ENCODE results near the gene GNG7.
"Not testable (repeated sequence)": the region's sequence is repeated elsewhere in the genome, so short reads cannot be mapped to it uniquely, and the experiment has no call there.

Gene GNG7

GRCh38 chr19:2616741-2617392, 85.6 kb downstream of the GNG7 start:
- no peak for DNase-seq

GRCh38 chr19:2615782-2616181, 86.7 kb downstream of the GNG7 start:
- no peak for DNase-seq

- DNase-seq: peak; percentile 38 to 40
Observed at GRCh38 chr19:2613507-2614295, 88.8 kb downstream of the GNG7 start.

- DNase-seq: no peak
Observed at GRCh38 chr19:2612619-2613249, 89.8 kb downstream of the GNG7 start.

- DNase-seq: no peak
Observed at GRCh38 chr19:2611483-2612464, 90.7 kb downstream of the GNG7 start.

- peak; percentile 57 to 76 for DNase-seq
Observed at GRCh38 chr19:2610637-2611482, 91.6 kb downstream of the GNG7 start.

GRCh38 chr19:2609389-2610116, 92.9 kb downstream of the GNG7 start:
- no peak for DNase-seq

- not testable (repeated sequence) for DNase-seq
Observed at GRCh38 chr19:2609034-2609388, 93.5 kb downstream of the GNG7 start.

- no peak for DNase-seq
Observed at GRCh38 chr19:2608602-2608922, 93.9 kb downstream of the GNG7 start.

GRCh38 chr19:2607712-2608601, 94.5 kb downstream of the GNG7 start:
- peak in 1 of 2 experiments; percentile 29 for DNase-seq

- not testable (repeated sequence) for DNase-seq
Observed at GRCh38 chr19:2606774-2607173, 95.7 kb downstream of the GNG7 start.

- not testable (repeated sequence) for DNase-seq
Observed at GRCh38 chr19:2605889-2606288, 96.6 kb downstream of the GNG7 start.

- DNase-seq: no peak
Observed at GRCh38 chr19:2604747-2605329, 97.7 kb downstream of the GNG7 start.

GRCh38 chr19:2603334-2603733, 99.2 kb downstream of the GNG7 start:
- DNase-seq: no peak

- no peak for DNase-seq
Observed at GRCh38 chr19:2602391-2603181, 99.9 kb downstream of the GNG7 start.

GRCh38 chr19:2600914-2601870, 101.3 kb downstream of the GNG7 start:
- no peak for DNase-seq

GRCh38 chr19:2594319-2594718, 108.2 kb downstream of the GNG7 start:
- no peak for DNase-seq

- no peak for DNase-seq
Observed at GRCh38 chr19:2592824-2593223, 109.7 kb downstream of the GNG7 start.
